Measurements from ENCODE around the gene TSC22D4.
"Not testable (repeated sequence)": the region's sequence is repeated elsewhere in the genome, so short reads cannot be mapped to it uniquely, and the experiment has no call there.

Gene TSC22D4

DNA sequence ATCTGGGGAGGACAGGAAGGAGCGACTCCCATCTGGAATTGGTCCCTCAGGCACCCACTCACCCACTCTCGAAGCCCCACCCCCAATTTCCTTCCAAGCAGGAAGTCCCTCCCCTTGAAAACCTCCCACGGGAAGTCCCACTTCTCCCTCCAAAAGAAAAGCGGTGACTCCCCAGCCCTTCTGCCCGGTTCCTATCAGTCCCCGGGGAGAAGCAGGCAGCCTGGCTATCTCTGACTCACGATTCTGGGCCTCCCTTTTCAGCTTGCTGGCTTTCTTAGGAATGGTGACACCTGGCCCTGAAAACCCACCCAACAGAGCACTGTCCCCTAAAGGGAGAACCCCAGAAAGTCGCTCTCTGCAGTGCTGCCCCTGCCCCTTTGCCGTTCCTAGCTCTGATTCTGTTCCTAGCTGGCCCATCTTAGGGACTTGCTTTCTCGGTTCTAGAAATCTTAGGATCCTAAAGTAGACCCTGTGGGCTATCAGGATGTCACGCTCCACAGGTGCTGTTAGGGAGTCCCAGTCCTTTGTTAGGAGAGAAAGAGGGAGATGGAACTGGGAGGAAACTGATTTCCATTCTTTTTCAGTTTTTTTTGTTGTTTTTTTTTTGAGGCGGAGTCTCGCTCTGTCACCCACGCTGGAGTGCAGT, 6.0 kb downstream of the TSC22D4 start:
- no peak for DNase-seq (ENCODE audit: low spot score)

DNA sequence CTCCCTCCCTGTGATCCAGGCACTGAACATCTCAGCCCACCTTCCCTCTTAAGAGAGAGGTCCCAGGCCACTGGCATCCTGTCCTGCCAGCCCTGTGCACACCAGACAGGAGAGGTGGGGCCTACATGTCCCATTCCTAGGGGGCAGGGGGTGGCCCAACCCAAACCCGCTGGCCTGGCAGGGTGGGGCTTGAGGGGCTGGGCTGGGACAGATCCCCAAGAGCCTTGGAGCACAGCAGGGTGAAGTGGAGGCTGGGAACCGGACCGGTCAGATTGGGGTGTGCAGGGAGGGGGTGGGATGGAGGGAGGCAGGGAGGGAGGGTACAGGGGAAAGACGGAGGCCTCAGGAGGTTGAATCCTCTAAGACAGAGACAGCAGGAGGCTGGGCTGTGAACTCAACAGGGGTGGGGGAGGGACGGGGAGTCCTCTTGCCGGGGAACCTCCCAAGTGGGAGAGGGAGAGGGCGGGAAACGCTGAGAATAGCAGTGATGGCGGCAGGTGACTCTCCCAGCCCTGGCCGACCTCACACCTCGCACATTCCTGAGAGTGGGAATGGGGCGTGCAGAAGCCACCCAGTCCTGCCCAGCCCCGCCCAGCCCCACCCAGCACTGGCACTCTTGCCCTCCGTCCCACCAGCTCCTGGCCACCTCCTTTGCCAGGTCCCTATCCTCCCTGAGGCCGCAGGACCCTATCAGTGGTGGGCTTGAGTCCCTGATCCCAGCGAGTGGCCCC, 6.7 kb downstream of the TSC22D4 start:
- no peak for DNase-seq (ENCODE audit: low spot score)

DNA sequence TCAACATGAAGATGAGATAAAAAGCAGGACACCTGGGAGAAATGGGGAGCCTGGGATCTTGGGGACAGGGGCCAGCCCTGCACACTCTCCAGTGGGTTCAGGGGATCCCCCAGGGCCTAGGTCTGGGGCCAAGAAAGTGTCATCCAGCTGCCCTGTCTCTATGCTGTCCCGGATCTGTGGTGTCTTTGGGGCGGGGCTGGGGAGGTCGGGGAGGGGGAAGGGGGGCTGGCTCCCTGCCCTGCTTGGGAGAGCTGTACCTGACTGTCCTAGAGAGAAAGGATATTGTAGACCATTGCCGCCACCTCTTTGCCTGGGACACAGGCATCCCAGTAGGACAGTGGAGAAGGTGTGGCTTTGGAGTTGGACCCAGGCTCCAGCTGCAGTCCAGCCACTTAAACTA, 8.0 kb downstream of the TSC22D4 start:
- DNase-seq (ENCODE audit: low spot score) = no peak

DNA sequence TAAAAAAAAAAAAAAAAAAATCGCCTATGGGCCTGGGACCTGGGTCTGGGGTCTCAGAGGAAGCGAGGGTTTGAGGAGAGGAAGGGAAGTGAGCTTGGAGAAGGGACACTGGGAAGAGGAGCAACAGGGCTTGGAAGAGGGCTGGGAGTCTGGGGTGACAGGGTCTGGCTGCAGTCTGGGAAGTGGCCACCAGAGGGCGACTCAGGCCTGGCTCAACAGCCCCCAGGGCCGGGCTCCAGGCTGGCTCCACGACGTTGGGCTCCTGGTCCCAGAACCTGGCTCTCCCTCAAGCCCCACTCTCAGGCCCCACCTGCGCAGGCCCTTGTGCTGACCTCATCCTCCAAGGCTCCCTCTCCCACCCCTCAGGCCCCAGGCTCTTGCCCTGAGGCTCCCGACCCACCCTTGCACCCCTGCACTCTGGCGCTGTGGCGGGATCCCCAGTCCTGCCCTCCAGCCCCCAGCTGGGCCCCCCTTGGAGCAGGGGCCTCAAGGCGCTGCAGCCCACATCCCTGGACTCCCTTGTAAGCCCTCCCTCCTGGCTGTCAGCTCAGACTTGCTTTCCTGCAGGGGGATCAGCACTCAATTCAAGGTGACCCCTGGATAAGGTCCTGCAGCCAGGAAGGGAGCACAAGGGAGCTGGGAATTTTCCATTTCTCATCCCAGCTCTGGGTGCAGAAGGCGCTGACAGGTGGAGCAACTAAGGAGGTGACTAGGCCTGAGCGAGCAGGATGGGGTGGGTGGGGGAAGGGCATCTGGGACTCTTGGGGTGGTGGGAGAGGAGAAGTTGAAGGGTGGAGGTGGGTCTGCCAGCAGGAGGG, 9.6 kb downstream of the TSC22D4 start:
- peak; percentile 94 for DNase-seq (ENCODE audit: low spot score)

DNA sequence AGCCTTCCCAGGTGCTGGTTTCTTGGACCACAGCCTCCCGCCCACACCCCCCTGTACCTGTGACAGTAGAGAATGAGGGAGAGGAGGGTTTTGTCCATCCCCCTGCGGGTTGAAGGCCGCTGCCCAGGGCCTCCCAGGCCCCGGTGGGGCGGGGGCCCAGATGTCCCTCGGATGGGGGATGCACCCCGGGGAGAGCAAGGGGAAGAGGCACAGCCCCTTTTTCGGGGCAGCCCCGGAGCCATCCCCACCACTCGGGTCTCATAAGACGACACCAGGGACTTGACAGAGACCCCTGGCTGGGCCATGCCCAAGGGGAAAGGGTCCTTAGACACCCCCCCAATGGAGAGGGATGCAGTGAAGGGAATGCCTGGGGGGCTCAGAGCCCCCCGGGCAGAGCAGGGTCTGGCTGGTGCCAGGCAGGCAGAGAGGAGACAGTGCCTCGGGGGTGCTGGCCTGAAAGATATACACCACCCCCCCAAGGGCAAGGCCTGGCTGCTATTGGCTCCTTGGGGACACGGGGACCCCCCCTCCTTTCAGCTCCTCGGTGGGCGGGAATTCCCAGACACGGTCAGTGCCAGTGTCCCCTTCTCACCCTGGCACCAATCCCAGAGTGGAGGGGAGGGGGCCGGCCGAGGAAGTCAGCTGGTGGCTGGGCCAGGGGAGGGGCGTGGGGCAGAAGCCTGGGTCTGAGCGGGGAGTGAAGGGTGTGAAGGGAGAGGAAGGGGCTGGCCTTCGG, 11.2 kb downstream of the TSC22D4 start:
- no peak for DNase-seq (ENCODE audit: low spot score)

DNA sequence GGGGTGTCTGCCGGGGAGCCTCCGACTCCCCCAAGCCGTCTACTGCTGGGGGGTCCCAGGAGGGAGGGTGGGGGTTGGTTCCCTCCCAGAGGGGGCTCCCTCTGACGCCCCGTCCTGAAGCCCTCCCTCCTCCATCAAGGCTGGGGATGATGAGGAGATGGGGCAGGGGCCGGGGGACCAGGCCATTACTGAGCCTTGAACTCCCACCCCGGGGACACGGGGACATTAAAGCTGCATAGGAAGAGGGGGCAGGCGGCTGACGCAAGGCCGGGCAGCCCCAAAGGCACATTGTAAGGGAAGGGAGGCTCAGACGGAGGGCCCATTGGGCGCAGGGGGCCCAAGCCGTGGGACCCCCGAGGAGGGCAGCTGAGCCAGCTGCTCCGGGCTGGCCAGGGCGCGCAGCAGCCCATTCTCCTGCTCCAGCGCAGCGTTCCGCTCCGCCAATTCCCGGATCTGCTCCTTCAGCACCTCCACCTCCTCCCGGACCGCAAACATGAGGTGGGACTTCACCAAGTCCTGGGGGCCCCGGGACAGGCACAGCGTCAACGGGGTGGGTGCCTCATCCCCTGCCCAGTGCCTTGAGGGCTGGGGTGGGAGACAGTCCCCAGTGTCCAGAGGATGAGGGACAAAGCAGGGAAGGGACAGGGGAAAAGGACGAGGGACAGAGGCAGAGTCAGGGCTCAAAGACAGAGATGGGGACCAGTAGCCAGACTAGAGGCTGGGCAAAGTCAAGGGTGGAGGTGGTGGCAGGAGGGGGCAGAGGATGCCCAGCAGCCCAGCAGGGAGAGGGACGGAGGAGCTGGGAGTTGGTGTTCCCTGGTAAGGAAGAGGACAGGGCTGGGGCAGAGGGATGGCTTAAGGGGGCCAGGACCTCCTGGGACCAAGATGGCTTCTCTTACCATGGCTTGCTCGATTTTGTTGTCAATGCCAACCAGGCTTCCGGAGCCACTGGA, 12.1 kb downstream of the TSC22D4 start:
- DNase-seq (ENCODE audit: low spot score) = no peak

DNA sequence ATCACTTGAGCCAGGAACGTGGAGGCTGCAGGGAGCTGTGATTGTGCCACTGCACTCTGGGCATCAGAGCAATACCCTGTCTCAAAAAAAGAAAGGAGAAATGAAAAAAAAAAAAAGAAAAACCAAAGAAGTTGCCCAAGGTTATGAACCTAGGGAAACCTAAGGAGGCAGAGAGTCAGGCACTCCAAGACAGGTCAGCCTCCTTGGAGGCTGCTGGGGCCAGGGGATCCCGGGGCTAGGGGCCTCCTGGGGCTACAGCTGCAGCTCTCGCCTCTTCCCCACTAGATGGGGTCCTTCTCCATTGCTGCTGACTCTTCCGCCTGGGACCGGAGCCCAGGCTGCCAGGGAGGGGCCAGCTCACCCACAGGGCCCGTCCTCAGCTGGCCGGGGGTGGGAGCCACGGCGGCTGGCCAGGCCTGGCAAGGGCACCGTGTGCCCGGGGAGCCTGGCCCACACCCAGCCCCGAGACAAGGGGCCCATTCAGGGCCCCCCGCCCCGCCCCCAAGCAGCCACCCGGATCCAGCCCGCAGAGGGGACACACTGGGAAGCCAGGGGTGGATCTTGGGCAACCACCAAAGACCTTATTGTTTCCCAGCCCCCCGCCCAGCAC, 13.2 kb downstream of the TSC22D4 start:
- peak; percentile 93 for DNase-seq (ENCODE audit: low spot score)

DNA sequence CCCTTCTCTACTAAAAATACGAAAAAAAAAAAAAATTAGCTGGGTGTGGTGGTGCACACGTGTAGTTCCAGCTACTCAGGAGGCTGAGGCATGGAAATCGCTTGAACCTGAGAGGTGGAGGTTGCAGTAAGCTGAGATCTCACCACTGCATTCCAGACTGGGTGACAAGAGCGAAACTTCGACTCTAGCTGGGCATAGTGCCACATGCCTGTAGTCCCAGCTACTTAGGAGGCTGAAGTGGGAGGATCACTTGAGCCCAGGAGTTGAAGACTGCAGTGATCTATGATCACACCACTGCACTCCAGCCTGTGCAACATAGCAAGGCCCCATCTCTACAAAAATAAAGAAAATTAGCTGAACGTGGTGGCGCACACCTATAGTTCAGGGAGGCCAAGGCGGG, 13.7 kb downstream of the TSC22D4 start:
- DNase-seq (ENCODE audit: low spot score) = no peak

DNA sequence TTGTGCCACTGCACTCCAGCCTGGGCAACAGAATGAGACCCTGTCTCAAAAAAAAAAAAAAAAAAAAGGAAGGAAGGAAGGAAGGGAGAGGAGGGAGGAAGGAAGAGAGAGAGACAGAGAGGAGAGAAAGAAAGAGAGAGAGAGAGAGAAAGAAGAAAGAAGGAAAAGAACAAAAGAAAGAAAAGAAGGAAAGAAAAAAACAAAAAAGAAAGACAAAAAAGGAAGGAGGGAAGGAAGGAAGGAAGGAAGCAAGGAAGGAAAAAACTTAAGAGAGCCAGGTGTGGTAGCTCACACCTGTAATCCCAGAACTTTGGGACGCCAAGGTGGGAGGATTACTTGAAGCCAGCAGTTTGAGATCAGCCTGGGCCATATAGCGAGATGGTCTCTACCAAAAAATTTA, 14.2 kb downstream of the TSC22D4 start:
- no peak for DNase-seq (ENCODE audit: low spot score)

DNA sequence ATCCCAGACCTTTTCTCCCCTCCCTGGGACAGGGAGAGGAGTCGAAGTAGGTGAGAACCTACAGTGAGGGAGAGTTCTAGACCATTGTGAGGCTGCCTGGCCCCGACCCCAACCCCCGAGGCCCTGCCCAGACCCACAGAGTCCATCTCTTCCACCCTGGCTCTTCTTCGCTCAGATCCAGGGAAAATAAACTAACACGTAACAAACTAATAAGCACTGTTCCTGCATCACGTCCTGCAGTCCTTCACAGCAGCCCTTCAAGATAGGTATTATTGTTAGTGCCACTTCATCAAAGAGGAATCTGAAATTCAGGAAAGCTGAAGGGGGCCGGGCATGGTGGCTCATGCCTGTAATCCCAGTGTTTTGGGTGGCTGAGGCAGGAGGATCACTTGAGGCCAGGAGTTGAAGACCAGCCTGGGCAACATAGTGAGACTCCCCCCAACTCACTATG, 14.8 kb downstream of the TSC22D4 start, which contains the start of gene SPACDR:
TSS of gene SPACDR (minus strand) at position 51 of the 451 bp plus-strand sequence. CDS start 235 bp downstream, outside the sequence.
- no peak for DNase-seq (ENCODE audit: low spot score)

DNA sequence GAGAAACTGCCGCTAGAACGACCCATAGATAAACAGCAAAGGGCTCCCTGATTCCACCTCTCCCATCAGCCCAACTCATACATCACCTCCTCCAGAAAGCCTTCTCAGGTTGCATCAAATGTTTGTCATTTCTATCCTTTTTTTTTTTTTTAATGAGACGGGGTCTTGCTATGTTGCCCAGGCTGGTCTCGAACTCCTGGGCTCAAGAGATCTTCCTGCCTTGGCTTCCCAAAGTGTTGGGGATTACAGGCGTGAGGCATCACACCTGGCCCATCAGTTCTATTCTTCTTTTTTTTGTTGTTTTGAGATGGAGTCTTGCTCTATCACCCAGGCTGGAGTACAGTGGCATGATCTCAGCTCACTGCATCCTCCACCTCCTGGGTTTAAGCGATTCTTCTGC, 22.0 kb downstream of the TSC22D4 start:
- no peak for DNase-seq (ENCODE audit: low spot score)

DNA sequence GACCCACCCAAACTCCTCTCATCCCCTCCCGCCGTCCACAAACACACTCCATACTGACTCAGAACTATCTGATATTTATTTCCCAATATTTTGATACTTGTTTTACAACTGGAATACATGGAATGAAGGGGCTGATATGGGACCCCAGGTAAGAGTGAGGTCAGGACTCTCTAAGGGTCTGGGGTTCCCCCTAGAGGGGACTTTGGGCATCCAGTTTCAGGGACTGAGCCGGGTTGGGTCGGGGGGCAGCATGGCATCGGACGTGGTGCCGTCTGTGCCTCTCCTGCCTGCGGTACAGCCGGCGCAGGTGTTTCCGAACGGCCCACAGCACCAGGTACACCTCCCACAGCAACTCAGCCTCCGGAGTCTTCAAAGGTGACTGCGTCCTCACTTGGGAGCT, 22.5 kb downstream of the TSC22D4 start:
- DNase-seq (ENCODE audit: low spot score) = no peak

DNA sequence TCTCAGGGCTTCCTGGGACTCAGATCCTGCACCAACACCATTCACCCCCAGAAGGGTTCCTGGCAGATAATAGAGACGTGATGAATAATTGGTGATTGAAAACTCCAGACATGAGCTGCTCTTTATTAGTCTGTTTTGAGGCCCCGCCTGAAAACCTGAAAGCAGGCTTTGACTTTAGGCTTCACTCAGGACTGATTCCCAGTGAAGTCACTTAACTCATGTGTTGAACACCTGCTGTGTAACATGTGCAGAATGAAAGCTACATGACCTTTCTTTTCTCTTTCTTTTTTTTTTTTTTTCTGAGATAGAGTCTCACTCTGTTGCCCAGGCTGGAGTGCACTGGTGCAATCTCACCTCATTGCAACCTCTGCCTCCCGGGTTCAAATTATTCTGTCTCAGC, 23.8 kb downstream of the TSC22D4 start:
- DNase-seq (ENCODE audit: low spot score) = no peak

DNA sequence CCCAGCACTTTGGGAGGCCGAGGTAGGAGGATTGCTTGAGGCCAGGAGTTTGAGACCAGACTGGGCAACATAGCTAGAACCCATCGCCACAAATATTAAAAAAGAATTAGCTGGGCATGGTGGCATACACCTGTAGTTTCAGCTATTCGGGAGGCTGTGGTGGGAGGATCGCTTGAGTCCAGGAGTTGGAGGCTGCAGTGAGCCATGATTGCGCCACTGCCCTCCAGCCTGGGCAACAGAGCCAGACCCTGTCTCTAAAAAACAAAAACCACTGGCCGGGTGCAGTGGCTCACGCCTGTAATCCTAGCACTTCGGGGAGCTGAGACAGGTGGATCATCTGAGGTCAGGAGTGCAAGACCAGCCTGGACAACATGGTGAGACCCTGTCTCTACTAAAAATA, 25.2 kb downstream of the TSC22D4 start:
- DNase-seq (ENCODE audit: low spot score) = not testable (repeated sequence)

DNA sequence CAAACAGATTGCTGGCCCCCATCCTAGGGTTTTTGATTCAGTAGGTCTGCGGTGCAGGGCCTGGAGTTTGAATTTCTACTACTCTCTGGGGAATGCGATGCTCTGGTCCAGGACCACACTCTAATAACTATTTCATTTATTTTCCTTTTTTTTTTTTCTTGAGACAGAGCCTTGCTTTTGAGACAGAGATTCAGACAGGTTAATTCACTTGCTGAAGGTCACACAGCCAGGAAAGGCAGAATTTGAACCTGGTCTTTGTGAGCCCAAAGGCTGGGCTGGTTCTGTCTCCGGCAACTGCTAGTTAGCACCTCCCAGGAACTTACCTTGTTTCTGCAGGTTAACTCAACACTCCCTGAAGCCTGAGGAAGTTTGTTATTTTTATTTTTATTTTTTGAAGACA, 26.5 kb downstream of the TSC22D4 start:
- DNase-seq (ENCODE audit: low spot score) = no peak

DNA sequence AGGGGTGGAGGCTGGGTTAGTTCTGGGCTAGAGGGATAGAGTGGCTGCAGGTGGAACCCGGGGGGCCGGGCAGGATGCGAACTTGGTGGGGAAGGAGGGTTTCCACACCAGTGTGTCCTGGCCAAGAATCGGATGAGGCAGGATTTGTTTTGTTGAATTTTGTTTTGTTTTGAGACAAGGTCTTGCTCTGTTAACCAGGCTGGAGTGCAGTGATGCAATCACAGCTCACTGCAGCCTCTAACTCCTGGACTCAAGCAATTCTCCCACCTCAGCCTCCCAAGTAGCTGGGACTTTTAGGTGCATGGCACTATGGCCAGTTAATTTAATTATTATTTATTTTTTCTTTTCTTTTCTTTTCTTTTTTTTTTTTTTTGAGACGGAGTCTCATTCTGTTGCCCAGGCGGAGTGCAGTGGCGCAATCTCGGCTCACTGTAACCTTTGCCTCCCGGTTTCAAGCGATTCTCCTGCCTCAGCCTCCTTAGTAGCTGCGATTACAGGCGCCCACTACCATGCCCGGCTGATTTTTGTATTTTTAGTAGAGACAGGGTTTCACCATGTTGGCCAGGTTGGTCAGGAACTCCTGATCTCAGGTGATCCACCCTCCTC, 29.7 kb downstream of the TSC22D4 start:
- DNase-seq (ENCODE audit: low spot score) = no peak

DNA sequence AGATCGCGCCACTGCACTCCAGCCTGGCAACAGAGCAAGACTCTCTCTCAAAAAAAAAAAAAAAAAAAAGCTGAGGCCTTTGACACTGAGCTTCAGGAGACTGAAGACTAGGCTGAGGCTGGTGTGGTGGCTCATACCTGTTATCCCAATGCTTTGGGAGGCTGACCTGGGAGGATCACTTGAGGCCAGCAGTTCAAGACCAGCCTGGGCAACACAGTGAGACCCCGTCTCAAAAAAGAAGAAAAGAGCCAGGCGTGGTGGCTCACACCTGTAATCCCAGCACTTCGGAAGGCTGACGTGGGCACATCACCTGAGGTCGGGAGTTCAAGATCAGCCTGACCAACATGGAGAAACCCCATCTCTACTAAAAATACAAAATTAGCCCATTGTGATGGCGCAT, 31.7 kb downstream of the TSC22D4 start:
- not testable (repeated sequence) for DNase-seq (ENCODE audit: low spot score)

DNA sequence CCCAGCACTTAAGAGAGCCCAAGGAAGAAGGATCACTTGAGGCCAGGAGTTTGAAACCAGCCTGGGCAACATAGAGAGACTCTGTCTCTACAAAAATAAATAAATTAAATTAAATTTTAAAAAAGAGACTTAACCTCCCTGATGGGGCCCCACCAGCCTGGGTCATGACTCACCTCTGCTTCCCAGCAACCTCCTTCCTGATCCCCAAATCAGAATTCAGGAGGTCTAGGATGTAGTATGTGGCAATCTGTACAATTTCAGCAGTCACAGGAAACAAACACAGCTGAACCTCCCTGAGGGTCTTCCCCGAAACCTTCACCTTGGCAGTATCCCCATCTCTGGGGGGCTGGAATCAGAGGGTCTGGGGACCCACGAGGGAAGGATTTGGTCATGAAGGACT, 33.0 kb downstream of the TSC22D4 start:
- no peak for DNase-seq (ENCODE audit: low spot score)

DNA sequence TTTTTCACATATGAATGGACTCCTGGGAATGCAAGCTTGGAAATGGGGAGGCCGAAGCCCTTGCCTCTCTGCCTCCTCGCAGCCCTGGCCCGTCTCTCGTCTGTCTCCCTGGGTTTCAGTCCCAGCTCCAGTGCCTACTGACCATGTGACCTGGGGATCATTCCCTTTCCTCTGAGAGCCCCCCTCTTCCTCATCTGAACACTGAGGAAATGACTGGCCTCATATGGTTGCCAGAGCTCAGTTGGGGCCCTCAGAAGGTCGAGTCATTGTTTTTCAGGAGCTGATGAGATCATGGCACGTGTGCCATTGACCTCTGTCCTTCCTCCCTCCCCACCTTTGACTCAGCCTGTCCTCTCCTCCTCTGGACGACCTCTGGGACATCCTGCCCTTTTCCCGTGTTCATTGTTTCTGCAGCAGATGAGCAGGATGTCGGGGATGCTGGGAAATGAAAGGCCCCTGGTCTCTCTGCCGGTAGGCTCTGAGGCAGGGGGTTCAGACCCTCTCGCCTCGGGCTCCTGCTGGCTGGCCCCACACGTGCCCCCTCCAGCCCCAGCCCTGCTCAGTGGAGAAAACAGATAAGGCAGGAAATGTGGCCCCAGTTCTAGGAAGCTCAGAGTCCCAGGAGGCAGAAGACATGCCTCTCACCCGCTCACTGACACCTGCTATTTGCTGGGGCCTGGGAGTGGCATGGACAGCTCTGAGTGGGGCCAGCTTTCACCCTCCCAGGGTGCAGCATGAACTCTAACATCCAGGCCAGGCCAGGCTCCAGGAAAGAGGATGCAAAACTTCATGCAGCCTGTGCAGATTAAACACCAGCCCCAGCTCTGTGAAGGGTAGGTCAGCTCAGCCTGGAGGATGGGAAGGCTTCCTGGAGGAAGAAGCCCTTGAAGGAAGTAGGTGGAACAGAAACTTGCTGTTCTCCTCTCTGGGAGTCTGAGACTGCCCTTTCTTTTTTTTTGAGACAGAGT, 34.4 kb downstream of the TSC22D4 start:
- peak; percentile 57 for DNase-seq (ENCODE audit: low spot score)

Measured in AG20443 (cell line).